ENCODE measurements around the gene PRELID3B.
"Not testable (repeated sequence)": the region's sequence is repeated elsewhere in the genome, so short reads cannot be mapped to it uniquely, and the experiment has no call there.

PRELID3B gene

DNA sequence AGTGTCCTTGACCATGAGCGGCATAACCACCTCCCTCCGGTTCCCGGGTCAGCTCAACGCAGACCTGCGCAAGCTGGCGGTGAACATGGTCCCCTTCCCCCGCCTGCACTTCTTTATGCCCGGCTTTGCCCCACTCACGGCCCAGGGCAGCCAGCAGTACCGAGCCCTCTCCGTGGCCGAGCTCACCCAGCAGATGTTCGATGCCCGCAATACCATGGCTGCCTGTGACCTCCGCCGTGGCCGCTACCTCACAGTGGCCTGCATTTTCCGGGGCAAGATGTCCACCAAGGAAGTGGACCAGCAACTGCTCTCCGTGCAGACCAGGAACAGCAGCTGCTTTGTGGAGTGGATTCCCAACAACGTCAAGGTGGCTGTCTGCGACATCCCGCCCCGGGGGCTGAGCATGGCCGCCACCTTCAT lies 18.5 kb downstream of the PRELID3B start:
- DNase-seq: no peak

DNA sequence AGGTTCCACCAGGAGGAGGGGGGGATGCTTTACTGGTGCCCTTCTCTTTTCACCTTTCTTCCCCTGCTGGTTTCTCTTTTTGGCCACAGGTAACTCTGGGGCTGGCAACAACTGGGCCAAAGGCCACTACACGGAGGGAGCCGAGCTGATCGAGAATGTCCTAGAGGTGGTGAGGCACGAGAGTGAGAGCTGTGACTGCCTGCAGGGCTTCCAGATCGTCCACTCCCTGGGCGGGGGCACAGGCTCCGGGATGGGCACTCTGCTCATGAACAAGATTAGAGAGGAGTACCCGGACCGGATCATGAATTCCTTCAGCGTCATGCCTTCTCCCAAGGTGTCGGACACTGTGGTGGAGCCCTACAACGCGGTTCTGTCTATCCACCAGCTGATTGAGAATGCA lies 19.0 kb downstream of the PRELID3B start:
- no peak for DNase-seq

DNA sequence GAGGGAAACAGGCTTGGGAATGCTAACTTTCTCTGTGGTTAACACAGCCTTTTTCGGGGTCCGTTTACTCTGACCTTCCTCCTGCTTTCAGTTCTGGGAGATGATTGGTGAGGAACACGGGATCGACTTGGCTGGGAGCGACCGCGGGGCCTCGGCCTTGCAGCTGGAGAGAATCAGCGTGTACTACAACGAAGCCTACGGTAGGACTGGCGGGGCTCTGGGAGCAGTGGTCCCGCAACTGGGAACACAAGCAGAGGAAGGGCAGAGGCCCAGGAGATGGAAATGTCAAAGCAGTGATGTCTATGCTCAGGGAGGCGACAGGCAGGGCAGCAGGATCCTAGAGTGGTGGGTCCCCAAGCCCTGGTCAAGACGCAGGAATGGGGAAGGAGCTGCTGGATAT lies 19.8 kb downstream of the PRELID3B start:
- no peak for DNase-seq

- DNase-seq: no peak
Observed at GRCh38 chr20:59020938-59021551, 21.5 kb downstream of the PRELID3B start.

DNA sequence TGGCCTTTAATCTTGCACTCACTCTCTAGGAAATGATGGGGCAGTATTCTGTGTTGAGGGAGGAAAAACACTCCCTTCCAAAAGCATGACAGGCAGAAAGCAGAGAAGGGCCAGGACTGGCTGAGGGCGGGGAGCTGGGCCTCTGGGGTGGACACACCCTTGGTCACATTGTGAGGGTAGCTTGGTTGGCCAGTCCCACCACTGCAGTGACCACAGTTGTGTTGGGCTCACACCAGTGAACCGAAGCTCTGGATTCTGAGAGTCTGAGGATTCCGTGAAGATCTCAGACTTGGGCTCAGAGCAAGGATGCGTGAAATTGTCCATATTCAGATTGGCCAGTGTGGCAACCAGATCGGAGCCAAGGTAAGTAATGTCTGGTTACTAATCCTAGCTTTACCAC lies 23.4 kb downstream of the PRELID3B start, which contains the start of gene TUBB1:
TSS of gene TUBB1 (plus strand) at position 213 of the 400 bp plus-strand sequence. CDS start at position 307, 94 bp downstream.
- DNase-seq: no peak

- no peak for DNase-seq
Observed at GRCh38 chr20:59018817-59019216, 23.8 kb downstream of the PRELID3B start.

DNA sequence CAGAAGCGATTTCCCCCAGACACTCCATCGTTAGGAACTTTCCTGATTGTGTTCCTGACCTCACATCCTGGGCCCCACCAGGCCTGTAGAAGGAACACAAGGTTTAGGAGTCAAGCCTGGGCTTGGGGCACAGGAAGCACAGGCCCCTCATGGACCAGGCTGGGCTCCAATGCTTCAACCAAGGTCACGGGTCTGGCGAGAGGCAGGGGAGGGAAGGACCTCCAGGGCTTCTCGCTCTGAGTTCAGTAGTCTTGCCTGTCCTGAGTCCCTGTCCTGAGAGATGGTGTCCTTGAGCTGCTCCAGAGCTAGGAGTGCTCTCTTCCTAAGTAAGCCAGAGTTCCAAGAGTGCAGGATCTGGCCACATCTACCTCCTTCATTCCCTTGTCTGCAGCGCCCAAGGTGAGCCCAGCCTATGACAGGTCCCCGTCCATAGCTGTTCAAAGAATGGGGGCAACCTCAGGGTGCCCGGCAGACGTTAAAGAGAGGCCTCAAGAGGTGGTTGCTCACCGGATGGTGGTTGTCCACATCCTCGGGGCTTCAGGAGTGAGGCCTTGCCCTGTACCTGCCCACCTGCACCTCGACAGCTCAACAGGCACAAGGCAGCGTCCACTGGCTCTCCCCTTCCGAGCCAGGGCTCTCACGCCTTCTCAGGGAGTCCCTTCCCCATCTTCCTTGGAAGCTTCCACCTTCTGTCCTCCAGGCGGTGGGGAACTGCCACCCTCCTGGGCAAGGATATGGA lies 24.9 kb downstream of the PRELID3B start:
- no peak for DNase-seq

- no peak for DNase-seq
Observed at GRCh38 chr20:59016795-59017492, 25.6 kb downstream of the PRELID3B start.

DNA sequence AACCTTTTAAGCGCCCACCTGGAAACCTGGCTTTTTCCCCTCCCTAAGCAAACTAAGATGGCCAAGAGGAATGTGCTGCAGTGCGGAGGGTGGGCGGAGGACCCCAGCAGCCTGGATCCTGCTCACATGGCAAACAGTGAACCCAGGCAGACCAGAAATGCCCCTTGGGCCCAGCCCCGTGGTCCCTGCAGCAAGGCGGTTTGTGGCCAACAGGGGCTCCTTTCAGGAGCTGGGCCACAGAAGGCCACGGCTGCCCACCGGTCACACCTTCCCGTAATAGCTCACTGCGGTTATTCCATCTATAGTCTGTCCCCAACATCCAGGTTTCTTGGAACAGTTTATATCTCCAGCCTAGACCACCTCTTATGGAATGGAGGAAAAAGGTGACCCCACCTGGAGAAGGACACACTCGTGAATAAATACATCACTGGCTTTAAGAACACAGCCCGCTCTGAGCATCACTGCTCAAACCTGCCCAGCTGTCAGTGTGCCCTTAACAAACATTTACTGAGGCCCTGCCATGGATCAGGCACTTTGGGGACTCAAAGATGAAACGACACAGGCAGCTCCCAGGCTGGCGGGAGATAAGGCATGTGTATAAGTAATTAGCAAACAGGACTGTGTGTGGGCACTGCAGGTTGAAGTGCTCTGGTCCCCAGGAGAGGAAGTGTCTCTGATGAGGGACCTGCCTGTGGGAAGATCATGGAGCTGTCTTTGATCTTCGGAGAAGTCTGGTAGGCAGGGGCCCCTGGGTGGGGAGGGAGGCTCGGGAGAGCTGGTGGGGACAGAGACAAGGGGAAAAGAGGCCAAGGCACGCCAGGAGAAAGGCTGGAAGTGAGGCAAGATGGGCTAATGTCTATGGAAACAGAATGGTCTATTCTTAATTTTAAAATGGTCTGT lies 26.5 kb downstream of the PRELID3B start:
- no peak for DNase-seq

DNA sequence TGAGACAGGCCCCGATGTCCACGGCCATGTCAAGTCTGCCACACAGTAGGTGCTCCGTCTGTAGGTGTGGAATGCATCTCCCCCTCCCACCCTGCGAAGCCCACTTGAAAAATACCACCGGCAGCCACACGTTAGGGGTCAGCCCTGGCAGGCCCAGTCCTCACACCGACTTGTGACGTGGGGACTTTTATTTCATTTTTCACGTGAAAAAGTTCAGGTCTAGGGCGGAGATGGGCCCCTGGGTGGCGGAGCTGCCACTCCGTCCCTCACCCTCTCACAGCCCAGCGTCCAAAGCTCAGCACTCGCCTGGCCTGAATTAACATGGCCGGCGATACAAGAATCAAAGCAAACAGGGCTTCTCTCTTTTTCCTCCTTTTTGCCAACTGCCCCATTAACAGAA lies 27.2 kb downstream of the PRELID3B start:
- DNase-seq: no peak

- DNase-seq: no peak
Observed at GRCh38 chr20:59014680-59015389, 27.8 kb downstream of the PRELID3B start.

GRCh38 chr20:59013959-59014608 lies 28.5 kb downstream of the PRELID3B start:
- DNase-seq: no peak

DNA sequence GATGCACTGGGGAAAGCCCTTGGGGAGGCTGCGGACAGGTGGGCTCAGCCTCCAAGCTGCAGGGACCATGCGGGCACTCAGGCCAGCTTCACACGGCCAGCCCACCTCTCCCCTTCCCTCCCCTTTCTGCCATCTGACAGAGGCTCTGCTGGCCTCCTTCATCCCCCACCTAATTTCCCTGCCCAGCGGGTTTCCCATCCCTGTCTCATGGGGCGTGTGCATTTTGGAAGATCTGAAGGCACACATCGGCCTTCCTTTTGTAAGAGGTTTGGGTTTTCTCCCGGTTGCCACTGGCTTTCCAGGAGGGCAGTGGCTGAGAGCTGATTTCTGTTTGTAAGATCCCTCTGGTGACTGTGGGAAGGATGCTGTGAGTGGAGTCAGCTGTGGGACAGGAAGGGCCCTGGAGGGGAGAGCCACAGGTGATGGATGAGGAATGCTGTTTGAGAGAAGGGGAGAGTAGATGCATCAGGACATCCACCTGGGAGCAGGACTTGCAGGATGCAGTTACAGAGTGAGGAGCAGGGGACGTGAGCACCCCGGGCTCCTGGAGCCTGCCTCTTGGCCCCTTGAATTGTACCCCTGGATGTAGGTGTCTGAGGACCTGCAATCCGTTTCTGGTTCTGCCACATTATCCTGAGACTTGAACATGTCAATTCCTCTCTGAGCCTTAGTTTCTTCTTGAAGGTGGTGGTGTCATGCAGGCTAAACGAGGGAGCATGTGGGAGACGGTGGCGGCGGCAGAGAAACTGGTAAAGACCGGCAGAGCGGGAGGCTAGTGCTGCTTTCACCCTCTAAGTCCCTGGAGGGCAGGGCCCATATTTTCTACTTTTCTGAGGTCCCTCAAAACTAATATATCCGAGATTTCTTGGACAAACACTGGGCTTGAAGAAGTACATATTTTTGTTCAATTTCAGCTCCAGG lies 29.3 kb downstream of the PRELID3B start:
- no peak for DNase-seq

DNA sequence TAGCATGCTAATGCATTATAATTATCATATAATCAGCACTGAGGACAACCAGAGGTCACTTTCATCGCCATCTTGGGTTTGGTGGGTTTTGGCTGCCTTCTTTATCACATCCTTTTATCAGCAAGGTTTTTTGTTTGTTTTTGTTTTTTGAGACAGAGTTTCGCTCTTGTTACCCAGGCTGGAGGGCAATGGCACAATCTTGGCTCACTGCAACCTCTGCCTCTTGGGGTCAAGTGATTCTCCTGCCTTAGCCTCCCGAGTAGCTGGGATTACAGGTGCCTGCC lies 30.8 kb downstream of the PRELID3B start:
- DNase-seq: not testable (repeated sequence)

GRCh38 chr20:59010995-59011873 lies 31.4 kb downstream of the PRELID3B start:
- DNase-seq: peak; percentile 47

DNA sequence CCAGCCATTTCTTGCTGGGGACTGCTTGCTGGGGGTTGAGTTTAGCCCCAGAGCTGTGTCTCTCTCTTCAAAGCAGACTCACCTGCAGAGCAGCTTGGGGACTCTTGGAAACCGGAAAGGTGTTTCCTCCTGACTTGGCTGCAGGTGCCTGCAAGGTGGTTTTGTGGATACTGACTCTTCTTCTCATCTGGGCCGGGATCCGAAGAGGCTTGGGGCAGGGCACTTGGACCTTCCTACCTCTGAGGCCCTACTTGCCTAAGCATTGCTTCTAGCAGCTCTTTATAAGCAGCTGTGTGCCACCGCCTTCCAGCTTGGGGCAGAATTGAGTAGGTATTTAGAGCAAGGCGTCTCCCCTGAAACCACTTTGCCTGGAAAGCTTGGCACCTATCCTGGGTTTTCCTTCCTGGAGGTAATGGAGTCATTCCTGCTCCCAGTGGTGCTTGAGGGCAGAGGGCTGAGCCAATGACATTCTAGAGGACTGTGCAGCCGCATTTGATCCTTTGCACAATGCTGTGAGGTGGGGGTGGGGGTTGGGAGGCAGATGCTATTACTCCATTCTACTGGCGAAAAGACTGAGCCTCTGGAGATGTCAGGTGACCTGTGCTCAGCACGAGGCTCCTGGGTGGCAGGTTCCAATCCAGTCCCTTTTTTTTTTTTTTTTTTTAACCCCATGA lies 32.1 kb downstream of the PRELID3B start:
- DNase-seq: no peak

GRCh38 chr20:59008715-59009336 lies 33.8 kb downstream of the PRELID3B start:
- DNase-seq: no peak

DNA sequence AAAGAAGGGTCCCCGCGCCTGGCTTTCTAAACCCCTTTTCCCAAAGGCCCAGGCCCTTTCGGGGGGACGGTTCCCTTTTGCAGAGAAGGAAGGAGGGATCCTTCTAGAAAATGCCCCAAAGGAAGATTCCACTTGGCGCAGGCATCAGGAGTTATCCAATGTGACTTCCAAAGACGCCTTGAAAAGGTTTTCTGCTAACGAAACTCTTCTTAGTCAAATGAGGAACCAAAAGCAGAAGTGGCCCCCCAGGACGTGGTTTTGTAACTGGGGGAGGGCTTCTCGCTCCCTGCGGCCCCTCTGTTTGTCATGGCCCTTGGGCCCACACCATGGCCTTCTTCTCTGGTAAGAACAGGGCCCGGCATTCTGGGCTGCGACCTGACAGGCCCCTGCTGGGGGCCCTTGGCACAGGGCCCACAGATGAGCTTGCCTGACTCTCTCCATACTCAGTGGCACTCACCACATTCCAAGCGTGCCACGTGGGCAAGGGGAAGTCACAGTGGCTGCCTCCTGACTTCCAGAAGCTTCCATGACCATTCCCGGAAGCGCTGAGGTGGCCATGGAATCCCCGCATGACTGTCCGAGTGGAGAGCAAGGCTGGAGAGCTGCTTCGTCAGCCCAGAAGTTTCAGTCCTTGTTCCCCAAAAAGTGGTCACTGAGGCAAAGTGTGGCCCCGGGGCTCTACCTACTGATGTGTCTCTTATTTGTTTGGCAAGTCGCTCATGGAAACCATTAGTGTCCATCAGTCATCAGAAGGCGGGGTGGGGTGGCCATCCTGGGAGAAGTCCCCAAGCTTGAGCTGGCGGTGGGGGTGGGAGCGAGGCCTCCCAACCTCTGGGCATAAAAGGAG lies 34.7 kb downstream of the PRELID3B start:
- DNase-seq: peak; percentile 85

All from CD4-positive, alpha-beta T cell treated with Interferon gamma for 1 hour (primary cell).